Limb (tissue), 2 donors: ENCODE measurements around the gene ARMC9.
"Not testable (repeated sequence)": the region's sequence is repeated elsewhere in the genome, so short reads cannot be mapped to it uniquely, and the experiment has no call there.

Experiments
- DNase-seq, 2 donors: peaks; one replicate each; pipeline ENCODE4 v3.0.0-alpha.2; 2016; ENCODE audit errors: extremely low spot score in 2 of 2

Gene ARMC9

GRCh38 chr2:231396058-231396821, 197.8 kb downstream of the ARMC9 start:
- DNase-seq, result no peak

GRCh38 chr2:231397011-231397927, 198.8 kb downstream of the ARMC9 start:
- no peak for DNase-seq

DNA sequence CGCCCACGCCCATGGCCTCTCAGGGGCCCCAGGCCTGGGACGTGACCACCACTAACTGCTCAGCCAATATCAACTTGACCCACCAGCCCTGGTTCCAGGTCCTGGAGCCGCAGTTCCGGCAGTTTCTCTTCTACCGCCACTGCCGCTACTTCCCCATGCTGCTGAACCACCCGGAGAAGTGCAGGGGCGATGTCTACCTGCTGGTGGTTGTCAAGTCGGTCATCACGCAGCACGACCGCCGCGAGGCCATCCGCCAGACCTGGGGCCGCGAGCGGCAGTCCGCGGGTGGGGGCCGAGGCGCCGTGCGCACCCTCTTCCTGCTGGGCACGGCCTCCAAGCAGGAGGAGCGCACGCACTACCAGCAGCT, 199.5 kb downstream of the ARMC9 start:
- no peak for DNase-seq

DNA sequence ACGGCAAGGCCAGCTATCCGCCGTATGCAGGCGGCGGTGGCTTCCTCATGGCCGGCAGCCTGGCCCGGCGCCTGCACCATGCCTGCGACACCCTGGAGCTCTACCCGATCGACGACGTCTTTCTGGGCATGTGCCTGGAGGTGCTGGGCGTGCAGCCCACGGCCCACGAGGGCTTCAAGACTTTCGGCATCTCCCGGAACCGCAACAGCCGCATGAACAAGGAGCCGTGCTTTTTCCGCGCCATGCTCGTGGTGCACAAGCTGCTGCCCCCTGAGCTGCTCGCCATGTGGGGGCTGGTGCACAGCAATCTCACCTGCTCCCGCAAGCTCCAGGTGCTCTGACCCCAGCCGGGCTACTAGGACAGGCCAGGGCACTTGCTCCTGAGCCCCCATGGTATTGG, 200.2 kb downstream of the ARMC9 start:
- DNase-seq, result no peak

DNA sequence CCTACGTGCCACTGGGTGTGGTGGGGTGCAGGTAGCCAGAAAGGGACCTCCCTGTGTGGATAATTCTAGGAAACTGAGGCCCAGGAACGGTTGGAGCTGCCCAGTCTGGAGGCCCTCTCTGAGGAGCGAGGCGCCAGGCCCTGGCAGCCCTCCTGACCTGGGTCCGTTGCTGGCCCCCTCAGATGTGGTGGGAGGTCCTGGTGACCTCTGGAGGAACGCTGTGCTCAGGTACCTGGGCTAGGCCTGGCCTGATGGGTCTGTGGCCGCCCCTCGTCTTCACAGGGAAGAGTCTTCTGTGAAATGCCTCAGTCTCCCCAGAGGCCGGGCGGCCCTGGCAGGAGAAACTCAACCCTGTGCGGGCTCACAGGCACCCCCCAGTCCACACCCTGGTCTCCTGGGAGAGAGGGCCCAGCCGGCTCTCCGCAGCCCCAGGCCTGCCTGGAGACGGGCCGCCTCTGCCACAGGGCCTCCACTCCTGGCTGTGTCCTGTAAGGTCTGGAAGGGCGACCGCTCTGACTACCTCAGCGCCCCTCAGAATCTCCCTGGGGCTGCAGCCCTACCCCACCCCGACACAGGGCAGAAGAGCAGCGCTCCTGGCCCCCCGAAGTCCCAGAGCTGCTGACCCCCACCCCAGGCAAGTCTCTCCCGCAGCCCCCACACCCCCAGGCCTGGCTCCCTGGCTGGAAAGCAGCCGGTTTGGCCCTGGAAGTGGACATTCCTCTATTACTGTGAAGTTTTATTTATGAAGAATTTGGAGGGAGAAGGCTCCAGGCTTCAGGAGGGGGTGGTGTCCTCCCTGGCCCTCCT, 200.8 kb downstream of the ARMC9 start:
- DNase-seq, result no peak

- no peak for DNase-seq
Observed at GRCh38 chr2:231399853-231400680, 201.6 kb downstream of the ARMC9 start.

DNA sequence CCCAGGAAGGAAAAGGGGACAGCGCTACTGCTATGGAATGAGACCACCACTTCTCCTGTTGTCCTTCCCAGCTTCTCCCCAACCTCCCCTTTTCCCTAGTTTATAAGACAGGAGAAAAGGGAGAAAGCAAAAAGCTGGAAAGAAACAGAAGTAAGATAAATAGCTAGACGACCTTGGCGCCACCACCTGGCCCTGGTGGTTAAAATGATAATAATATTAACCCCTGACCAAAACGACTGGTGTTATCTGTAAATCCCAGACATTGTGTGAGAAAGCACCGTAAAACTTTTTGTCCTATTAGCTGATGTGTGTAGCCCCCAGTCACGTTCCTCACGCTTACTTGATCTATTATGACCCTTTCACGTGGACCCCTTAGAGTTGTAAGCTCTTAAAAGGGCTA, 202.2 kb downstream of the ARMC9 start:
- not testable (repeated sequence) for DNase-seq

- not testable (repeated sequence) for DNase-seq
Observed at GRCh38 chr2:231401101-231401500, 202.7 kb downstream of the ARMC9 start.

- not testable (repeated sequence) for DNase-seq
Observed at GRCh38 chr2:231403421-231404182, 205.2 kb downstream of the ARMC9 start.

DNA sequence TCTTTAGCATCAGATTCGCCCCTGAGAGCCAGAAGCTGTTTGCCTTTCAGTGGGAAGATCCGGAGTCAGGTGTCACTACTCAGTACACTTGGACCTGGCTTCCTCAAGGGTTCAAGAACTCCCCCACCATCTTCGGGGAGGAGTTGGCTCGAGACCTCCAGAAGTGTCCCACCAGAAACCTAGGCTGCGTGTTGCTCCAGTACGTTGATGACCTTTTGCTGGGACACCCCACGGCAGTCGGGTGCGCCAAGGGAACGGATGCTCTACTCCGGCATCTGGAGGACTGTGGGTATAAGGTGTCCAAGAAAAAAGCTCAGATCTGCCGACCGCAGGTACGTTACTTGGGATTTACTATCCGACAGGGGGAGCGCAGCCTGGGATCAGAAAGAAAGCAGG, 205.8 kb downstream of the ARMC9 start:
- DNase-seq, result not testable (repeated sequence)

- DNase-seq, result not testable (repeated sequence)
Observed at GRCh38 chr2:231405601-231406367, 207.4 kb downstream of the ARMC9 start.

DNA sequence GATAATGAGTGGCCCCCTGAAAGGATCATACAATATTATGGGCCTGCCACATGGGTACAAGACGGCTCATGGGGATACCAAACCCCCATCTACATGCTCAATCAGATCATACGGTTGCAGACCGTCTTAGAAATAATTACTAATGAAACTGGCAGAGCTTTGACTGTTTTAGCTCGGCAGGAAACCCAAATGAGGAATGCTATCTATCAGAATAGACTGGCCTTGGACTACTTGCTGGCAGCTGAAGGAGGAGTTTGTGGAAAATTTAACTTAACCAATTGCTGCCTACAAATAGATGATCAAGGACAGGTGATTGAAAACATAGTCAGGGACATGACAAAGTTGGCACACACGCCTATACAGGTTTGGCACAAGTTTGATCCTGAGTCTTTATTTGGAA, 209.3 kb downstream of the ARMC9 start:
- not testable (repeated sequence) for DNase-seq

DNA sequence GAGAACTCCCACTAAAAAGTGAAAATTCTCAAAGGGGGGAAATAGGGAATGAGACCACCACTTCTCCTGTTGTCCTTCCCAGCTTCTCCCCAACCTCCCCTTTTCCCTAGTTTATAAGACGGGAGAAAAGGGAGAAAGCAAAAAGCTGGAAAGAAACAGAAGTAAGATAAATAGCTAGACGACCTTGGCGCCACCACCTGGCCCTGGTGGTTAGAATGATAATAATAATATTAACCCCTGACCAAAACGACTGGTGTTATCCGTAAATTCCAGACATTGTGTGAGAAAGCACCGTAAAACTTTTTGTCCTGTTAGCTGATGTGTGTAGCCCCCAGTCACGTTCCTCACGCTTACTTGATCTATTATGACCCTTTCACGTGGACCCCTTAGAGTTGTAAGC, 209.9 kb downstream of the ARMC9 start:
- DNase-seq, result not testable (repeated sequence)

- no peak for DNase-seq
Observed at GRCh38 chr2:231409776-231410175, 211.3 kb downstream of the ARMC9 start.

GRCh38 chr2:231410293-231411004, 212.0 kb downstream of the ARMC9 start:
- DNase-seq, result no peak

GRCh38 chr2:231411237-231411636, 212.8 kb downstream of the ARMC9 start:
- DNase-seq, result no peak

- peak; percentile 72 to 89 for DNase-seq
Observed at GRCh38 chr2:231411831-231412617, 213.6 kb downstream of the ARMC9 start.

GRCh38 chr2:231412618-231412963, 214.2 kb downstream of the ARMC9 start:
- DNase-seq, result no peak
